ENCODE results near the gene XXYLT1. TPM values are rescaled to one million over a fixed set of nuclear protein-coding genes. Genes with fewer than 3 reads are reported as not detected.

The XXYLT1 gene
- total and polyA plus RNA-seq, 9 donors: 17.2 to 30.7 (median 23.9) TPM

GRCh38 chr3:195028877-195029606 is 241.9 kb downstream of the XXYLT1 start:
- H3K9me3 ChIP-seq (replicated peaks; ENCODE audit: control insufficient read depth, low read depth, low read length): no peaks in the 10 kb centered on the region
- no peaks in the 10 kb centered on the region for H3K36me3 ChIP-seq (ENCODE audit: control insufficient read depth, insufficient read depth, low read length)
- H3K4me1 ChIP-seq (ENCODE audit: control insufficient read depth, insufficient read depth, low read length): peaks cover 8% of the 10 kb centered on the region
- no peaks in the 10 kb centered on the region for H3K27me3 ChIP-seq (ENCODE audit: control insufficient read depth, insufficient read depth, low read length)
- H3K4me3 ChIP-seq (ENCODE audit: low read length): no peak overlapping the region
- H3K27ac ChIP-seq (ENCODE audit: low read length): no peak overlapping the region
- no CpG with 5 or more reads among the region's 8 CpGs for WGBS (ENCODE audit: insufficient coverage)
- DNase-seq: no peak

GRCh38 chr3:195025884-195026200 is 245.1 kb downstream of the XXYLT1 start:
- no peak for DNase-seq
- no peak overlapping the region for H3K27ac ChIP-seq (ENCODE audit: low read length)
- WGBS (ENCODE audit: insufficient coverage): 64% methylated on average over 4 of the region's 4 CpGs
- no peak overlapping the region for H3K4me3 ChIP-seq (ENCODE audit: low read length)
- no peaks in the 10 kb centered on the region for H3K27me3 ChIP-seq (ENCODE audit: control insufficient read depth, insufficient read depth, low read length)
- no peaks in the 10 kb centered on the region for H3K9me3 ChIP-seq (replicated peaks; ENCODE audit: control insufficient read depth, low read depth, low read length)
- H3K4me1 ChIP-seq (ENCODE audit: control insufficient read depth, insufficient read depth, low read length): peaks cover 8% of the 10 kb centered on the region
- no peaks in the 10 kb centered on the region for H3K36me3 ChIP-seq (ENCODE audit: control insufficient read depth, insufficient read depth, low read length)

GRCh38 chr3:195025056-195025883 is 245.7 kb downstream of the XXYLT1 start:
- 74% methylated on average over 10 of the region's 17 CpGs for WGBS (ENCODE audit: insufficient coverage)
- no peaks in the 10 kb centered on the region for H3K27me3 ChIP-seq (ENCODE audit: control insufficient read depth, insufficient read depth, low read length)
- no peaks in the 10 kb centered on the region for H3K9me3 ChIP-seq (replicated peaks; ENCODE audit: control insufficient read depth, low read depth, low read length)
- no peak overlapping the region for H3K4me3 ChIP-seq (ENCODE audit: low read length)
- no peak overlapping the region for H3K27ac ChIP-seq (ENCODE audit: low read length)
- peaks cover 3% of the 10 kb centered on the region for H3K4me1 ChIP-seq (ENCODE audit: control insufficient read depth, insufficient read depth, low read length)
- DNase-seq: no peak
- H3K36me3 ChIP-seq (ENCODE audit: control insufficient read depth, insufficient read depth, low read length): no peaks in the 10 kb centered on the region

GRCh38 chr3:195023989-195024388 is 247.0 kb downstream of the XXYLT1 start:
- H3K4me3 ChIP-seq (ENCODE audit: low read length): no peak overlapping the region
- DNase-seq: no peak
- 97% methylated on average over 11 of the region's 11 CpGs for WGBS (ENCODE audit: insufficient coverage)
- H3K27ac ChIP-seq (ENCODE audit: low read length): no peak overlapping the region
- H3K36me3 ChIP-seq (ENCODE audit: control insufficient read depth, insufficient read depth, low read length): no peaks in the 10 kb centered on the region
- H3K27me3 ChIP-seq (ENCODE audit: control insufficient read depth, insufficient read depth, low read length): no peaks in the 10 kb centered on the region
- peaks cover 3% of the 10 kb centered on the region for H3K4me1 ChIP-seq (ENCODE audit: control insufficient read depth, insufficient read depth, low read length)
- H3K9me3 ChIP-seq (replicated peaks; ENCODE audit: control insufficient read depth, low read depth, low read length): no peaks in the 10 kb centered on the region

- no peaks in the 10 kb centered on the region for H3K36me3 ChIP-seq (ENCODE audit: control insufficient read depth, insufficient read depth, low read length)
- H3K4me3 ChIP-seq (ENCODE audit: low read length): no peak overlapping the region
- H3K27ac ChIP-seq (ENCODE audit: low read length): no peak overlapping the region
- peaks cover 3% of the 10 kb centered on the region for H3K4me1 ChIP-seq (ENCODE audit: control insufficient read depth, insufficient read depth, low read length)
- H3K9me3 ChIP-seq (replicated peaks; ENCODE audit: control insufficient read depth, low read depth, low read length): no peaks in the 10 kb centered on the region
- WGBS (ENCODE audit: insufficient coverage): no CpG with 5 or more reads among the region's 2 CpGs
- no peaks in the 10 kb centered on the region for H3K27me3 ChIP-seq (ENCODE audit: control insufficient read depth, insufficient read depth, low read length)
- no peak for DNase-seq
Observed at GRCh38 chr3:195023576-195023975, 247.4 kb downstream of the XXYLT1 start.

GRCh38 chr3:195021692-195022091 is 249.3 kb downstream of the XXYLT1 start:
- peaks cover 3% of the 10 kb centered on the region for H3K4me1 ChIP-seq (ENCODE audit: control insufficient read depth, insufficient read depth, low read length)
- no peaks in the 10 kb centered on the region for H3K27me3 ChIP-seq (ENCODE audit: control insufficient read depth, insufficient read depth, low read length)
- H3K9me3 ChIP-seq (replicated peaks; ENCODE audit: control insufficient read depth, low read depth, low read length): no peaks in the 10 kb centered on the region
- H3K27ac ChIP-seq (ENCODE audit: low read length): no peak overlapping the region
- DNase-seq: no peak
- H3K36me3 ChIP-seq (ENCODE audit: control insufficient read depth, insufficient read depth, low read length): no peaks in the 10 kb centered on the region
- H3K4me3 ChIP-seq (ENCODE audit: low read length): no peak overlapping the region
- WGBS (ENCODE audit: insufficient coverage): no CpG with 5 or more reads among the region's 3 CpGs

GRCh38 chr3:195020921-195021320 is 250.0 kb downstream of the XXYLT1 start:
- Histone ChIP-seq H3K36me3 (ENCODE audit: control insufficient read depth, insufficient read depth, low read length) (no peaks in the 10 kb centered on the region), H3K9me3 (replicated peaks; ENCODE audit: control insufficient read depth, low read depth, low read length) (no peaks in the 10 kb centered on the region), H3K4me3 (ENCODE audit: low read length) (no peak overlapping the region), H3K27ac (ENCODE audit: low read length) (no peak overlapping the region), H3K27me3 (ENCODE audit: control insufficient read depth, insufficient read depth, low read length) (peaks cover under 1% of the 10 kb centered on the region), H3K4me1 (ENCODE audit: control insufficient read depth, insufficient read depth, low read length) (peaks cover 3% of the 10 kb centered on the region)
- 83% methylated on average over 1 of the region's 1 CpG for WGBS (ENCODE audit: insufficient coverage)
- DNase-seq: no peak

- H3K27ac ChIP-seq (ENCODE audit: low read length): no peak overlapping the region
- no peaks in the 10 kb centered on the region for H3K9me3 ChIP-seq (replicated peaks; ENCODE audit: control insufficient read depth, low read depth, low read length)
- DNase-seq: no peak
- H3K27me3 ChIP-seq (ENCODE audit: control insufficient read depth, insufficient read depth, low read length): peaks cover 3% of the 10 kb centered on the region
- H3K4me3 ChIP-seq (ENCODE audit: low read length): no peak overlapping the region
- 68% methylated on average over 2 of the region's 4 CpGs for WGBS (ENCODE audit: insufficient coverage)
- no peaks in the 10 kb centered on the region for H3K36me3 ChIP-seq (ENCODE audit: control insufficient read depth, insufficient read depth, low read length)
- peaks cover under 1% of the 10 kb centered on the region for H3K4me1 ChIP-seq (ENCODE audit: control insufficient read depth, insufficient read depth, low read length)
Observed at GRCh38 chr3:195020185-195020584, 250.8 kb downstream of the XXYLT1 start.

- Histone ChIP-seq H3K36me3 (ENCODE audit: control insufficient read depth, insufficient read depth, low read length) (no peaks in the 10 kb centered on the region), H3K4me1 (ENCODE audit: control insufficient read depth, insufficient read depth, low read length) (no peaks in the 10 kb centered on the region), H3K4me3 (ENCODE audit: low read length) (no peak overlapping the region), H3K27ac (ENCODE audit: low read length) (no peak overlapping the region), H3K9me3 (replicated peaks; ENCODE audit: control insufficient read depth, low read depth, low read length) (no peaks in the 10 kb centered on the region), H3K27me3 (ENCODE audit: control insufficient read depth, insufficient read depth, low read length) (peaks cover 3% of the 10 kb centered on the region)
- peak; percentile 53 for DNase-seq
- WGBS (ENCODE audit: insufficient coverage): no CpG with 5 or more reads among the region's 6 CpGs
Observed at GRCh38 chr3:195019335-195019734, 251.6 kb downstream of the XXYLT1 start.

All from muscle of leg (tissue), 11 donors.